Ishikawa (cell line): ENCODE data around the gene RPL14.

Experiments
- CEBPB ChIP-seq: IDR thresholded peaks from 2 replicates; pipeline ENCODE4 v1.6.1; 2012
- CREB1 ChIP-seq: IDR thresholded peaks from 2 replicates; pipeline ENCODE4 v1.6.1; 2012; ENCODE audit warnings: low read depth
- EGR1 ChIP-seq: IDR thresholded peaks from 2 replicates; pipeline ENCODE4 v1.6.1; 2012
- EP300 ChIP-seq: IDR thresholded peaks from 2 replicates; pipeline ENCODE4 v1.6.1; 2012; ENCODE audit warnings: borderline replicate concordance
- FOXM1 ChIP-seq: IDR thresholded peaks from 2 replicates; pipeline ENCODE4 v1.6.1; 2012; ENCODE audit warnings: low read depth, borderline replicate concordance
- MAX ChIP-seq: IDR thresholded peaks from 2 replicates; pipeline ENCODE4 v1.6.1; 2012
- NFIC ChIP-seq: IDR thresholded peaks from 2 replicates; pipeline ENCODE4 v1.6.1; 2012
- RAD21 ChIP-seq: IDR thresholded peaks from 2 replicates; pipeline ENCODE4 v1.6.1; 2012; ENCODE audit warnings: low read depth
- REST ChIP-seq: IDR thresholded peaks from 2 replicates; pipeline ENCODE4 v1.6.1; 2012; ENCODE audit warnings: low read depth, mild to moderate bottlenecking
- TAF1 ChIP-seq: IDR thresholded peaks from 2 replicates; pipeline ENCODE4 v1.6.1; 2012; ENCODE audit warnings: low read depth, mild to moderate bottlenecking
- TCF12 ChIP-seq: IDR thresholded peaks from 2 replicates; pipeline ENCODE4 v1.6.1; 2012; ENCODE audit warnings: low read depth
- TEAD4 ChIP-seq: IDR thresholded peaks from 2 replicates; pipeline ENCODE4 v1.6.1; 2012
- USF1 ChIP-seq: IDR thresholded peaks from 2 replicates; pipeline ENCODE4 v1.6.1; 2012
- YY1 ChIP-seq: IDR thresholded peaks from 2 replicates; pipeline ENCODE4 v1.6.1; 2012; ENCODE audit warnings: low read depth
- ZBTB7A ChIP-seq: IDR thresholded peaks from 2 replicates; pipeline ENCODE4 v1.6.1; 2012; ENCODE audit warnings: low read depth

Gene RPL14

GRCh38 chr3:40422861-40423260, 34.3 kb upstream of the RPL14 start:
- no peak for TF ChIP-seq TAF1

- TF ChIP-seq EGR1 (no peak), CREB1 (no peak), NFIC (no peak), REST (no peak), TCF12 (no peak), RAD21 (no peak), MAX (no peak), USF1 (no peak; the same call in 1 of the 2 replicates), TAF1 (no peak), EP300 (no peak), YY1 (no peak), CEBPB (no peak), FOXM1 (no peak)
These were observed 30.0 kb upstream of the RPL14 start for GRCh38 chr3:40427045-40427669.

GRCh38 chr3:40432793-40433192, 24.3 kb upstream of the RPL14 start:
- TF ChIP-seq RAD21 (peak; percentile 42), TEAD4 (no peak)

GRCh38 chr3:40437889-40438288, 19.2 kb upstream of the RPL14 start:
- TF ChIP-seq RAD21 = no peak
- TF ChIP-seq REST = peak; percentile 78

- TF ChIP-seq YY1 = no peak
- no peak for TF ChIP-seq CREB1
- TF ChIP-seq ZBTB7A = no peak
- no peak for TF ChIP-seq NFIC
- TF ChIP-seq CEBPB = no peak
- no peak for TF ChIP-seq FOXM1
- no peak for TF ChIP-seq EP300
- TF ChIP-seq RAD21 = no peak
- no peak for TF ChIP-seq REST
- TF ChIP-seq TCF12 = no peak
These were observed 12.1 kb upstream of the RPL14 start for GRCh38 chr3:40445062-40445461.

GRCh38 chr3:40445880-40446279, 11.3 kb upstream of the RPL14 start:
- TF ChIP-seq CEBPB (no peak), TCF12 (no peak)

- no peak for TF ChIP-seq NFIC
- no peak for TF ChIP-seq TCF12
- TF ChIP-seq EGR1 = no peak
- no peak for TF ChIP-seq CEBPB
- no peak for TF ChIP-seq ZBTB7A
- no peak for TF ChIP-seq TEAD4
- no peak for TF ChIP-seq MAX
- TF ChIP-seq EP300 = no peak
- no peak for TF ChIP-seq RAD21
- TF ChIP-seq YY1 = no peak
- TF ChIP-seq USF1 = no peak
- no peak for TF ChIP-seq TAF1
- no peak for TF ChIP-seq CREB1
These were observed 6.7 kb upstream of the RPL14 start for GRCh38 chr3:40450438-40450837.
